ENCODE data around the gene BSPRY.
A peak's percentile ranks its signal among the peaks of the same experiment; 100 is the strongest.

GRCh38 chr9:113326230-113326629 is 23.1 kb upstream of the BSPRY start:
- TF ChIP-seq CTCF (IDR thresholded peaks at IDR 0.05) (peak; percentile 7), EZH2 (IDR thresholded peaks at IDR 0.05; ENCODE audit: borderline replicate concordance, insufficient read depth, low read depth, low read length, poor library complexity, severe bottlenecking) (no peak)

Measured in B cell (primary cell).